ENCODE measurements around the gene ALOX5. TPM values are rescaled to one million over a fixed set of nuclear protein-coding genes. Genes with fewer than 3 reads are reported as not detected.
A peak's percentile ranks its signal among the peaks of the same experiment; 100 is the strongest.

ALOX5 gene
- total and polyA plus RNA-seq, 11 donors: 1.3 to 36.1 (median 5.8) TPM

GRCh38 chr10:45461034-45461433 is 87.0 kb downstream of the ALOX5 start:
- peaks cover 0 to 50% (median 6%) of the 10 kb centered on the region in 12 donors for H3K4me1 ChIP-seq
- WGBS, 4 donors: 83 to 84% (median 84%) methylated on average over 7 of the region's 7 CpGs
- H3K27ac ChIP-seq: peak overlapping the region in 1 of 12 donors; percentile 74
- intact Hi-C loops (cut with DNase I): loop anchor here in 7 of 10 donors (5.0 to 10.0 kb wide), 6 partner anchors 39 to 454 kb away; partner anchors contain the start of gene WASHC2C (in 1 of the 7)
- no peak overlapping the region for H3K4me3 ChIP-seq
- H3K9me3 ChIP-seq: no peaks in the 10 kb centered on the region
- ATAC-seq (no peak), DNase-seq (no peak)
- peaks cover 4 to 68% (median 40%) of the 10 kb centered on the region in 9 donors for H3K36me3 ChIP-seq
- no peaks in the 10 kb centered on the region for H3K27me3 ChIP-seq
- no peak for TF ChIP-seq POLR2A (IDR thresholded peaks at IDR 0.05)
- TF ChIP-seq, protein P1, sequence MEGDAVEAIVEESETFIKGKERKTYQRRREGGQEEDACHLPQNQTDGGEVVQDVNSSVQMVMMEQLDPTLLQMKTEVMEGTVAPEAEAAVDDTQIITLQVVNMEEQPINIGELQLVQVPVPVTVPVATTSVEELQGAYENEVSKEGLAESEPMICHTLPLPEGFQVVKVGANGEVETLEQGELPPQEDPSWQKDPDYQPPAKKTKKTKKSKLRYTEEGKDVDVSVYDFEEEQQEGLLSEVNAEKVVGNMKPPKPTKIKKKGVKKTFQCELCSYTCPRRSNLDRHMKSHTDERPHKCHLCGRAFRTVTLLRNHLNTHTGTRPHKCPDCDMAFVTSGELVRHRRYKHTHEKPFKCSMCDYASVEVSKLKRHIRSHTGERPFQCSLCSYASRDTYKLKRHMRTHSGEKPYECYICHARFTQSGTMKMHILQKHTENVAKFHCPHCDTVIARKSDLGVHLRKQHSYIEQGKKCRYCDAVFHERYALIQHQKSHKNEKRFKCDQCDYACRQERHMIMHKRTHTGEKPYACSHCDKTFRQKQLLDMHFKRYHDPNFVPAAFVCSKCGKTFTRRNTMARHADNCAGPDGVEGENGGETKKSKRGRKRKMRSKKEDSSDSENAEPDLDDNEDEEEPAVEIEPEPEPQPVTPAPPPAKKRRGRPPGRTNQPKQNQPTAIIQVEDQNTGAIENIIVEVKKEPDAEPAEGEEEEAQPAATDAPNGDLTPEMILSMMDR (IDR thresholded peaks at IDR 0.05): no peak

- Histone ChIP-seq H3K4me1 (peaks cover 0 to 50% (median 6%) of the 10 kb centered on the region in 12 donors), H3K27me3 (no peaks in the 10 kb centered on the region), H3K9me3 (no peaks in the 10 kb centered on the region), H3K27ac (peak overlapping the region in 4 of 12 donors; percentile 2 to 74 (median 26)), H3K4me3 (no peak overlapping the region), H3K36me3 (peaks cover 0 to 44% (median 20%) of the 10 kb centered on the region in 9 donors)
- DNase-seq (no peak), ATAC-seq (peak; percentile 33 to 69 (median 54))
- 79 to 86% (median 81%) methylated on average over 15 to 23 of the region's 23 CpGs for WGBS, 4 donors
- TF ChIP-seq, protein P1 (IDR thresholded peaks at IDR 0.05): no peak
- TF ChIP-seq POLR2A (IDR thresholded peaks at IDR 0.05): no peak
- intact Hi-C loops (cut with DNase I): loop anchor here in 8 of 10 donors (2.0 to 10.0 kb wide), 9 partner anchors 41 to 456 kb away; partner anchors contain the start of genes ZFAND4 (in 2 of the 8) and WASHC2C (in 1 of the 8)
Observed at GRCh38 chr10:45463244-45464116, 89.5 kb downstream of the ALOX5 start.

GRCh38 chr10:45464958-45465567 is 91.0 kb downstream of the ALOX5 start:
- intact Hi-C loops (cut with DNase I): loop anchor here (1.0 to 10.0 kb wide), 14 partner anchors 43 to 458 kb away; partner anchors contain the start of genes ZFAND4 (in 9 of the 10) and WASHC2C (in 1 of the 10)
- Histone ChIP-seq H3K27me3 (no peaks in the 10 kb centered on the region), H3K4me1 (peaks cover 0 to 46% (median 7%) of the 10 kb centered on the region in 12 donors), H3K27ac (no peak overlapping the region), H3K4me3 (no peak overlapping the region), H3K36me3 (peaks cover 0 to 28% (median 11%) of the 10 kb centered on the region in 9 donors), H3K9me3 (no peaks in the 10 kb centered on the region)
- DNase-seq (peak; percentile 72 to 86 (median 78)), ATAC-seq (peak; percentile 87 to 93 (median 92))
- WGBS, 4 donors: 21 to 29% (median 22%) methylated on average over 6 of the region's 6 CpGs
- TF ChIP-seq POLR2A (IDR thresholded peaks at IDR 0.05): no peak
- TF ChIP-seq, protein P1 (IDR thresholded peaks at IDR 0.05): peak; percentile 80 to 94 (median 88)

All from heart left ventricle (tissue), 16 donors.